K562 (cell line): ENCODE results near the gene NRCAM. TPM values are rescaled to one million over a fixed set of nuclear protein-coding genes. Genes with fewer than 3 reads are reported as not detected.

Experiments
- ARID1B ChIP-seq: fragments of 450-650 bp; IDR thresholded peaks from 2 replicates; pipeline ENCODE4 v1.6.1; 2016; ENCODE audit warnings: antibody characterized with exemption, mild to moderate bottlenecking, inconsistent platforms
- COPS2 ChIP-seq: fragments of 450-650 bp; conservative IDR thresholded peaks from 2 replicates; pipeline ENCODE4 v1.6.1; 2016; ENCODE audit warnings: mild to moderate bottlenecking, moderate library complexity
- DACH1 ChIP-seq: fragments of 450-650 bp; IDR thresholded peaks from 2 replicates; pipeline ENCODE4 v1.6.1; 2018; ENCODE audit not compliant: partially characterized antibody
- FOXA3 ChIP-seq, 2 experiments: fragments of 450-650 bp in 1 of 2; sonication (generic) in 1 of 2; formaldehyde crosslinking; IDR thresholded peaks in 1 of 2; conservative IDR thresholded peaks in 1 of 2; 2 replicates each; pipeline versions ENCODE4 v1.4.0 to v1.8.0; 2020 to 2022; ENCODE audit warnings: mild to moderate bottlenecking in 2 of 2, missing genetic modification reagents in 1 of 2
- FOXK2 ChIP-seq, 2 experiments: fragments of 450-650 bp; IDR thresholded peaks in 1 of 2; conservative IDR thresholded peaks in 1 of 2; 2 replicates each; pipeline ENCODE4 v1.6.1; 2016; ENCODE audit warnings: low read depth in 2 of 2, mild to moderate bottlenecking in 1 of 2
- ILF3 ChIP-seq: fragments of 450-650 bp; IDR thresholded peaks from 2 replicates; pipeline ENCODE4 v1.6.1; 2018; ENCODE audit warnings: antibody characterized with exemption, mild to moderate bottlenecking, moderate library complexity, borderline replicate concordance
- KAT8 ChIP-seq: fragments of 450-650 bp; IDR thresholded peaks from 2 replicates; pipeline ENCODE4 v1.6.1; 2016; ENCODE audit warnings: low read depth, mild to moderate bottlenecking
- MXI1 ChIP-seq: IDR thresholded peaks from 2 replicates; pipeline ENCODE4 v1.6.1; 2011; ENCODE audit warnings: low read depth, mild to moderate bottlenecking, improper control_type of control experiment, low read length
- NCOA2 ChIP-seq, 2 experiments: fragments of 450-650 bp; IDR thresholded peaks; 2 replicates each; pipeline ENCODE4 v1.6.1; 2018; ENCODE audit warnings: mild to moderate bottlenecking in 2 of 2, moderate library complexity in 1 of 2; ENCODE audit not compliant: partially characterized antibody in 2 of 2
- PML ChIP-seq: IDR thresholded peaks from 2 replicates; pipeline ENCODE4 v1.6.1; 2012; ENCODE audit warnings: low read length, inconsistent platforms
- RBM15 ChIP-seq: fragments of 200-400 bp; formaldehyde crosslinking; IDR thresholded peaks from 2 replicates; pipeline ENCODE4 v1.6.1; 2018; ENCODE audit warnings: mild to moderate bottlenecking, low read length, moderate library complexity; ENCODE audit not compliant: insufficient read depth
- SRSF1 ChIP-seq: fragments of 200-400 bp; formaldehyde crosslinking; IDR thresholded peaks from 2 replicates; pipeline ENCODE4 v1.6.1; 2017; ENCODE audit warnings: mild to moderate bottlenecking, low read depth, low read length, moderate library complexity
- ZBTB17 ChIP-seq: fragments of 450-650 bp; formaldehyde crosslinking; IDR thresholded peaks from 2 replicates; pipeline ENCODE4 v1.4.0; 2020; ENCODE audit warnings: mild to moderate bottlenecking
- ZNF121 ChIP-seq: sonication (generic); formaldehyde crosslinking; conservative IDR thresholded peaks from 2 replicates; pipeline ENCODE4 v1.8.0; 2022; ENCODE audit warnings: missing genetic modification reagents
- ZNF134 ChIP-seq: fragments of 250-450 bp; sonication (Bioruptor Pico); conservative IDR thresholded peaks from 2 replicates; pipeline ENCODE4 v1.4.0; 2020
- ZNF143 ChIP-seq: sonication (generic); formaldehyde crosslinking; IDR thresholded peaks from 2 replicates; pipeline ENCODE4 v1.9.0; 2022; ENCODE audit warnings: mild to moderate bottlenecking, missing genetic modification reagents
- ZNF347 ChIP-seq: fragments of 450-650 bp; formaldehyde crosslinking; IDR thresholded peaks from 2 replicates; pipeline ENCODE4 v1.4.0; 2020; ENCODE audit warnings: low read depth, mild to moderate bottlenecking, moderate library complexity
- polyA plus RNA-seq, 8 experiments: library from polyadenylated mRNA; depleted of rRNA in 4 of 8; stranded (reverse) in 5 of 8; unstranded in 3 of 8; fragments of >200 nt; fragmentation: Nextera tagmentation in 2 of 8; fragmentation: Illumina TruSeq in 1 of 8; extraction: Ambion mirVana in 2 of 8; extraction: Trizol in 1 of 8; gene quantifications; 2 replicates each; pipeline versions ENCODE4 v1.2.1 to v1.2.3, GENCODE V29; 2011 to 2014; ENCODE audit warnings: inconsistent platforms in 1 of 8, missing spikeins in 1 of 8
- total RNA-seq, 7 experiments: library from RNA; depleted of rRNA in 6 of 7; stranded (reverse); fragments of >200 nt in 6 of 7; fragmentation: Illumina TruSeq in 2 of 7; extraction: Trizol in 2 of 7; gene quantifications; 2 replicates each; pipeline versions ENCODE4 v1.2.1 to v1.2.3, GENCODE V29; 2011 to 2021; ENCODE audit warnings: low replicate concordance in 1 of 7
- TF ChIP-seq, protein P1 (sequence below): fragments of 450-650 bp; IDR thresholded peaks from 2 replicates; pipeline ENCODE4 v1.6.1; 2016; ENCODE audit warnings: mild to moderate bottlenecking, moderate library complexity

Gene NRCAM
- total and polyA plus RNA-seq, 9 of the 15 experiments (the other 6 are each of a cell fraction or from before 2014, with no cell fraction given) = 0.03 to 0.54 (median 0.12) TPM; not detected in 1

DNA sequence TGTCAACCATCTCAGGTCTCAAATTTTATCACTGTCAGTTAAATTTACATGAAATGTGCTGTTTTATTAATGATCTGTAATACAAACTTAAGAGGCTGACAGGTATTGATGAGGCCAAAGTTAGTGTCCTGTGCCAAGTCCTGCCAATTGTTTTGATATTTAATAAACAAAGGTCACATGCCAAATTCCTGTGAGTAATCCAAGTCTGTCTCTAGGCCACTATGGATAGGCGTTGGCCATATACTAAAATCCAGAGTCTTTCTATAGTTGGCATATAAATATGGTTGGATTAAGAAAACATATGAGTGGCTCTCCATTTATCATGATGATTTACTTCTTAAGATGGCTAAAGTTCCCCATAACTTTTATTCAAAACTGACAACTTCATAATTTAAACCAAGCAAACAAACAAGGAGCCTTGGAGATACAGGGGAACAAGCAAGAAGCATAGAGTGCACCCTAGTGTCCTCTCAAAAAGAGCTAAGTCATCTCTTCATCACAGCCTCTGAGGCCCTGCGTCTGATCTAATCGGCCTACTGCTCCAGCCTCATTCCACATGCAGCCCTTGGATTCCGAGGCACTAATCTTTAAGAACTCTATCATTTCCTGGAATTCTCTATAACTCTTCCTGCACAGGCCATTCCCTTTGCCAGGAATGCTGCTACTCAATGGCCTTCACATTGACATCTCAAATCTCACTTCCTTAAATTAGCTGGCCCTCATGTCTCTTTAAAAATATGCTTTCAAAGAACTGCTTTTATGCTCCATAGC lies 32.7 kb upstream of the NRCAM start (continued):
- 0 out of 2 replicates have a peak, but pooled peaks have one; percentile 41 for TF ChIP-seq ZBTB17
- TF ChIP-seq KAT8 = no peak
- TF ChIP-seq PML = no peak
- TF ChIP-seq SRSF1 = no peak
- 0 out of 4 replicates have a peak, but pooled peaks of 1 of the 2 experiments have one; percentile 12 for TF ChIP-seq FOXK2 (conservative IDR thresholded peaks at IDR 0.05 in 1 of 2, IDR thresholded peaks at IDR 0.05 in 1 of 2; ENCODE audit: low read depth in 2 of 2)
- no peak for TF ChIP-seq ZNF143 (CRISPR knock-in tag)
- TF ChIP-seq RBM15 = no peak
- TF ChIP-seq COPS2 = no peak
- TF ChIP-seq, protein P1, sequence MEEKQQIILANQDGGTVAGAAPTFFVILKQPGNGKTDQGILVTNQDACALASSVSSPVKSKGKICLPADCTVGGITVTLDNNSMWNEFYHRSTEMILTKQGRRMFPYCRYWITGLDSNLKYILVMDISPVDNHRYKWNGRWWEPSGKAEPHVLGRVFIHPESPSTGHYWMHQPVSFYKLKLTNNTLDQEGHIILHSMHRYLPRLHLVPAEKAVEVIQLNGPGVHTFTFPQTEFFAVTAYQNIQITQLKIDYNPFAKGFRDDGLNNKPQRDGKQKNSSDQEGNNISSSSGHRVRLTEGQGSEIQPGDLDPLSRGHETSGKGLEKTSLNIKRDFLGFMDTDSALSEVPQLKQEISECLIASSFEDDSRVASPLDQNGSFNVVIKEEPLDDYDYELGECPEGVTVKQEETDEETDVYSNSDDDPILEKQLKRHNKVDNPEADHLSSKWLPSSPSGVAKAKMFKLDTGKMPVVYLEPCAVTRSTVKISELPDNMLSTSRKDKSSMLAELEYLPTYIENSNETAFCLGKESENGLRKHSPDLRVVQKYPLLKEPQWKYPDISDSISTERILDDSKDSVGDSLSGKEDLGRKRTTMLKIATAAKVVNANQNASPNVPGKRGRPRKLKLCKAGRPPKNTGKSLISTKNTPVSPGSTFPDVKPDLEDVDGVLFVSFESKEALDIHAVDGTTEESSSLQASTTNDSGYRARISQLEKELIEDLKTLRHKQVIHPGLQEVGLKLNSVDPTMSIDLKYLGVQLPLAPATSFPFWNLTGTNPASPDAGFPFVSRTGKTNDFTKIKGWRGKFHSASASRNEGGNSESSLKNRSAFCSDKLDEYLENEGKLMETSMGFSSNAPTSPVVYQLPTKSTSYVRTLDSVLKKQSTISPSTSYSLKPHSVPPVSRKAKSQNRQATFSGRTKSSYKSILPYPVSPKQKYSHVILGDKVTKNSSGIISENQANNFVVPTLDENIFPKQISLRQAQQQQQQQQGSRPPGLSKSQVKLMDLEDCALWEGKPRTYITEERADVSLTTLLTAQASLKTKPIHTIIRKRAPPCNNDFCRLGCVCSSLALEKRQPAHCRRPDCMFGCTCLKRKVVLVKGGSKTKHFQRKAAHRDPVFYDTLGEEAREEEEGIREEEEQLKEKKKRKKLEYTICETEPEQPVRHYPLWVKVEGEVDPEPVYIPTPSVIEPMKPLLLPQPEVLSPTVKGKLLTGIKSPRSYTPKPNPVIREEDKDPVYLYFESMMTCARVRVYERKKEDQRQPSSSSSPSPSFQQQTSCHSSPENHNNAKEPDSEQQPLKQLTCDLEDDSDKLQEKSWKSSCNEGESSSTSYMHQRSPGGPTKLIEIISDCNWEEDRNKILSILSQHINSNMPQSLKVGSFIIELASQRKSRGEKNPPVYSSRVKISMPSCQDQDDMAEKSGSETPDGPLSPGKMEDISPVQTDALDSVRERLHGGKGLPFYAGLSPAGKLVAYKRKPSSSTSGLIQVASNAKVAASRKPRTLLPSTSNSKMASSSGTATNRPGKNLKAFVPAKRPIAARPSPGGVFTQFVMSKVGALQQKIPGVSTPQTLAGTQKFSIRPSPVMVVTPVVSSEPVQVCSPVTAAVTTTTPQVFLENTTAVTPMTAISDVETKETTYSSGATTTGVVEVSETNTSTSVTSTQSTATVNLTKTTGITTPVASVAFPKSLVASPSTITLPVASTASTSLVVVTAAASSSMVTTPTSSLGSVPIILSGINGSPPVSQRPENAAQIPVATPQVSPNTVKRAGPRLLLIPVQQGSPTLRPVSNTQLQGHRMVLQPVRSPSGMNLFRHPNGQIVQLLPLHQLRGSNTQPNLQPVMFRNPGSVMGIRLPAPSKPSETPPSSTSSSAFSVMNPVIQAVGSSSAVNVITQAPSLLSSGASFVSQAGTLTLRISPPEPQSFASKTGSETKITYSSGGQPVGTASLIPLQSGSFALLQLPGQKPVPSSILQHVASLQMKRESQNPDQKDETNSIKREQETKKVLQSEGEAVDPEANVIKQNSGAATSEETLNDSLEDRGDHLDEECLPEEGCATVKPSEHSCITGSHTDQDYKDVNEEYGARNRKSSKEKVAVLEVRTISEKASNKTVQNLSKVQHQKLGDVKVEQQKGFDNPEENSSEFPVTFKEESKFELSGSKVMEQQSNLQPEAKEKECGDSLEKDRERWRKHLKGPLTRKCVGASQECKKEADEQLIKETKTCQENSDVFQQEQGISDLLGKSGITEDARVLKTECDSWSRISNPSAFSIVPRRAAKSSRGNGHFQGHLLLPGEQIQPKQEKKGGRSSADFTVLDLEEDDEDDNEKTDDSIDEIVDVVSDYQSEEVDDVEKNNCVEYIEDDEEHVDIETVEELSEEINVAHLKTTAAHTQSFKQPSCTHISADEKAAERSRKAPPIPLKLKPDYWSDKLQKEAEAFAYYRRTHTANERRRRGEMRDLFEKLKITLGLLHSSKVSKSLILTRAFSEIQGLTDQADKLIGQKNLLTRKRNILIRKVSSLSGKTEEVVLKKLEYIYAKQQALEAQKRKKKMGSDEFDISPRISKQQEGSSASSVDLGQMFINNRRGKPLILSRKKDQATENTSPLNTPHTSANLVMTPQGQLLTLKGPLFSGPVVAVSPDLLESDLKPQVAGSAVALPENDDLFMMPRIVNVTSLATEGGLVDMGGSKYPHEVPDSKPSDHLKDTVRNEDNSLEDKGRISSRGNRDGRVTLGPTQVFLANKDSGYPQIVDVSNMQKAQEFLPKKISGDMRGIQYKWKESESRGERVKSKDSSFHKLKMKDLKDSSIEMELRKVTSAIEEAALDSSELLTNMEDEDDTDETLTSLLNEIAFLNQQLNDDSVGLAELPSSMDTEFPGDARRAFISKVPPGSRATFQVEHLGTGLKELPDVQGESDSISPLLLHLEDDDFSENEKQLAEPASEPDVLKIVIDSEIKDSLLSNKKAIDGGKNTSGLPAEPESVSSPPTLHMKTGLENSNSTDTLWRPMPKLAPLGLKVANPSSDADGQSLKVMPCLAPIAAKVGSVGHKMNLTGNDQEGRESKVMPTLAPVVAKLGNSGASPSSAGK = peak; percentile 54
- no peak for TF ChIP-seq DACH1
- TF ChIP-seq ILF3 = no peak
- TF ChIP-seq FOXA3 (CRISPR knock-in tag; conservative IDR thresholded peaks at IDR 0.05 in 1 of 2, IDR thresholded peaks at IDR 0.05 in 1 of 2) = 0 out of 4 replicates have a peak, but pooled peaks of 1 of the 2 experiments have one; percentile 33
- TF ChIP-seq NCOA2 (IDR thresholded peaks at IDR 0.05; ENCODE audit: partially characterized antibody in 2 of 2) = no peak
- TF ChIP-seq MXI1 = no peak
- no peak for TF ChIP-seq ZNF134
- no peak for TF ChIP-seq ZNF121
- peak; percentile 48; the same call in 1 of the 2 replicates for TF ChIP-seq ARID1B
- no peak for TF ChIP-seq ZNF347 (CRISPR knock-in tag)
